Peyer's patch (tissue), 4 donors: ENCODE results near the gene COTL1.

Experiments
- CTCF ChIP-seq, 6 experiments: fragments of 450-650 bp in 4 of 6; fragments of 200-600 bp in 2 of 6; sonication (generic) in 1 of 6; IDR thresholded peaks; one replicate each; pipeline ENCODE4 v1.5.1; 2017 to 2019; ENCODE audit warnings: antibody characterized with exemption in 6 of 6, mild to moderate bottlenecking in 3 of 6, moderate library complexity in 1 of 6
- POLR2A ChIP-seq, 2 donors: fragments of 450-650 bp; IDR thresholded peaks; one replicate each; pipeline ENCODE4 v1.5.1; 2017; ENCODE audit warnings: antibody characterized with exemption in 2 of 2, mild to moderate bottlenecking in 2 of 2, moderate library complexity in 2 of 2

- no peak for TF ChIP-seq CTCF (IDR thresholded peaks at IDR 0.05)
- TF ChIP-seq POLR2A (IDR thresholded peaks at IDR 0.05), result no peak
Observed at GRCh38 chr16:84572096-84572495, 45.8 kb downstream of the COTL1 start.
